HepG2 (cell line): Measurements from ENCODE around the gene CADPS. TPM values are rescaled to one million over a fixed set of nuclear protein-coding genes. Genes with fewer than 3 reads are reported as not detected.

ENCODE experiments used
- ATAC-seq: fragments of 200-7000 bp; cut with Tn5 transposase; 3 replicates; pipeline ENCODE4 v1.9.1; 2020; ENCODE audit warnings: mild to moderate bottlenecking, moderate library complexity
- BruUV-seq: library from RNA; stranded (reverse); fragments of 400-500 nt; replicated peaks from 2 replicates; lab custom pipeline; 2021; lab: Mats Ljungman, UMichigan
- CTCF ChIA-PET: fragments of 300-600 bp; formaldehyde crosslinking; extraction: SDS; loops from one replicate; lab custom pipeline; 2021; ENCODE audit warnings: low total read pairs, inconsistent platforms, low intra/inter-chr PET ratio; lab: Yijun Ruan, JAX
- POLR2A ChIA-PET: fragments of 350-600 bp; sonication (Branson Sonifier 250); formaldehyde crosslinking; loops from one replicate; lab custom pipeline; 2020; ENCODE audit warnings: antibody characterized with exemption, inconsistent platforms; lab: Yijun Ruan, JAX
- DNase-seq: peaks from one replicate; pipeline ENCODE4 v3.0.0-alpha.2; 2015; ENCODE audit warnings: low spot score
- FAIRE-seq: peaks from 3 replicates; lab custom pipeline; 2011; peaks lifted over from hg19 to GRCh38; lab: Jason Lieb, UNC
- H2AFZ ChIP-seq: one replicate; pipeline ENCODE4 v1.6.1; 2011; ENCODE audit warnings: low read length, inconsistent platforms
- H3K27ac ChIP-seq: fragments of 300-600 bp; 3 replicates; pipeline ENCODE4 v1.8.0; 2011; ENCODE audit warnings: mixed run types, mild to moderate bottlenecking, mixed read lengths, low read length, inconsistent platforms; ENCODE audit not compliant: insufficient read depth; ENCODE audit errors: extremely low read length
- H3K27me3 ChIP-seq, 2 experiments: fragments of 200-600 bp in 1 of 2; 2 replicates in 1 of 2; 3 replicates in 1 of 2; pipeline versions ENCODE4 v1.6.0 to v1.8.0; 2011; ENCODE audit warnings: low read length in 2 of 2, mild to moderate bottlenecking in 2 of 2, moderate library complexity in 2 of 2, inconsistent platforms in 1 of 2; ENCODE audit not compliant: insufficient read depth in 2 of 2, control insufficient read depth in 1 of 2
- H3K36me3 ChIP-seq, 2 experiments: fragments of 200-600 bp in 1 of 2; replicated peaks in 1 of 2; 2 replicates in 1 of 2; 3 replicates in 1 of 2; pipeline versions ENCODE4 v1.5.1 to v1.8.0; 2011; ENCODE audit warnings: low read length in 2 of 2, inconsistent platforms in 1 of 2; ENCODE audit not compliant: insufficient read depth in 2 of 2, control insufficient read depth in 1 of 2
- H3K4me1 ChIP-seq: 2 replicates; pipeline ENCODE4 v1.5.1; 2012; ENCODE audit warnings: low read length, inconsistent platforms; ENCODE audit not compliant: insufficient read depth
- H3K4me2 ChIP-seq: 2 replicates; pipeline ENCODE4 v1.6.0; 2011; ENCODE audit warnings: low read depth, low read length, inconsistent platforms
- H3K4me3 ChIP-seq, 3 experiments: fragments of 200-600 bp in 1 of 3; sonication (generic), shearing (Covaris generic) in 1 of 3; replicated peaks in 1 of 3; 2 replicates each; pipeline ENCODE4 v1.5.1; 2011 to 2016; ENCODE audit warnings: low read length in 3 of 3, inconsistent platforms in 2 of 3, low read depth in 2 of 3, mild to moderate bottlenecking in 2 of 3, control low read depth in 1 of 3, mixed read lengths in 1 of 3; ENCODE audit not compliant: insufficient read depth in 1 of 3
- H3K79me2 ChIP-seq: one replicate; pipeline ENCODE4 v1.6.1; 2011; ENCODE audit warnings: low read length, inconsistent platforms; ENCODE audit not compliant: insufficient read depth
- H3K9ac ChIP-seq: 2 replicates; pipeline ENCODE4 v1.6.0; 2011; ENCODE audit warnings: mild to moderate bottlenecking, low read depth, low read length, inconsistent platforms; ENCODE audit not compliant: insufficient read depth
- H3K9me3 ChIP-seq: 2 replicates; pipeline ENCODE4 v1.5.1; 2012; ENCODE audit warnings: mild to moderate bottlenecking, low read length
- H4K20me1 ChIP-seq: 2 replicates; pipeline ENCODE4 v1.6.0; 2011; ENCODE audit warnings: inconsistent platforms, mild to moderate bottlenecking, low read length, moderate library complexity; ENCODE audit not compliant: insufficient read depth
- FIP1L1 ChIP-seq: fragments of 200-400 bp; formaldehyde crosslinking; IDR thresholded peaks from 2 replicates; pipeline ENCODE4 v1.6.1; 2018; ENCODE audit warnings: low read depth, mild to moderate bottlenecking, low read length, moderate library complexity, borderline replicate concordance; ENCODE audit not compliant: insufficient read depth
- REXO4 ChIP-seq: sonication (generic); formaldehyde crosslinking; IDR thresholded peaks from 2 replicates; pipeline ENCODE4 v1.8.0; 2022; ENCODE audit warnings: missing genetic modification reagents, mild to moderate bottlenecking, borderline replicate concordance
- SATB2 ChIP-seq: sonication (generic); formaldehyde crosslinking; IDR thresholded peaks from 2 replicates; pipeline ENCODE4 v1.5.0; 2020; ENCODE audit warnings: missing genetic modification reagents
- STAG1 ChIP-seq: sonication (generic); formaldehyde crosslinking; IDR thresholded peaks from 2 replicates; pipeline ENCODE4 v1.4.0; 2020; ENCODE audit warnings: missing genetic modification reagents
- ZBTB7B ChIP-seq: sonication (generic); formaldehyde crosslinking; IDR thresholded peaks from 2 replicates; pipeline ENCODE4 v1.4.0; 2020; ENCODE audit warnings: missing genetic modification reagents
- ZC3H13 ChIP-seq: sonication (generic); formaldehyde crosslinking; IDR thresholded peaks from 2 replicates; pipeline ENCODE4 v1.8.1; 2023; ENCODE audit warnings: mild to moderate bottlenecking, missing genetic modification reagents, moderate library complexity
- ZNF12 ChIP-seq: sonication (generic); formaldehyde crosslinking; IDR thresholded peaks from 2 replicates; pipeline ENCODE4 v1.5.0; 2020; ENCODE audit warnings: missing genetic modification reagents
- ZNF33B ChIP-seq: sonication (generic); formaldehyde crosslinking; IDR thresholded peaks from 2 replicates; pipeline ENCODE4 v1.5.1; 2020; ENCODE audit warnings: mild to moderate bottlenecking, missing genetic modification reagents
- ZNF44 ChIP-seq: sonication (generic); formaldehyde crosslinking; IDR thresholded peaks from 2 replicates; pipeline ENCODE4 v1.5.1; 2020; ENCODE audit warnings: mild to moderate bottlenecking, missing genetic modification reagents
- ZNF816 ChIP-seq: sonication (generic); formaldehyde crosslinking; IDR thresholded peaks from 2 replicates; pipeline ENCODE4 v1.8.0; 2022; ENCODE audit warnings: missing genetic modification reagents, mild to moderate bottlenecking, borderline replicate concordance
- WGBS: methylation state at CpG from one replicate; pipeline ENCODE4 v1.1.6; 2017; ENCODE audit warnings: low lambda C conversion rate; 5-methylcytosine and 5-hydroxymethylcytosine counted together
- in situ Hi-C: cut with HindIII; loops from 2 replicates; pipeline ENCODE4 v1.10.0; 2017; ENCODE audit warnings: low pct_unique_long_range_greater_than_20kb; ENCODE audit not compliant: extremely low pct_ligation_motif_present
- intact Hi-C: fragments of 100-400 bp; cut with micrococcal nuclease; formaldehyde crosslinking; loops from one replicate; pipeline ENCODE4 v1.10.0; 2022; ENCODE audit not compliant: unreplicated experiment
- polyA plus RNA-seq, 8 experiments: library from polyadenylated mRNA; depleted of rRNA in 3 of 8; stranded (reverse) in 7 of 8; unstranded in 1 of 8; fragments of >200 nt; fragmentation: Illumina TruSeq in 4 of 8; extraction: Trizol in 4 of 8; gene quantifications; 2 replicates each; pipeline versions ENCODE4 v1.2.1 to v1.2.3, GENCODE V29; 2011 to 2016; ENCODE audit warnings: low read depth in 4 of 8, missing spikeins in 1 of 8, mixed read lengths in 1 of 8; ENCODE audit not compliant: insufficient read depth in 1 of 8
- total RNA-seq, 5 experiments: library from RNA; depleted of rRNA; stranded (reverse); fragments of >200 nt; fragmentation: Illumina TruSeq; extraction: Trizol; gene quantifications; 2 replicates each; pipeline ENCODE4 v1.2.3, GENCODE V29; 2016; ENCODE audit warnings: low read depth in 1 of 5
- TF ChIP-seq, protein P1 (sequence below): sonication (generic); formaldehyde crosslinking; IDR thresholded peaks from 2 replicates; pipeline ENCODE4 v1.5.0; 2020; ENCODE audit warnings: mild to moderate bottlenecking, missing genetic modification reagents, moderate library complexity
- TF ChIP-seq, protein P2 (sequence below): IDR thresholded peaks from 2 replicates; pipeline ENCODE4 v1.6.1; 2012; ENCODE audit warnings: inconsistent platforms
- TF ChIP-seq, protein P3 (sequence below), 2 experiments: fragments of 450-650 bp in 1 of 2; sonication (generic) in 1 of 2; formaldehyde crosslinking; IDR thresholded peaks; 2 replicates each; pipeline versions ENCODE4 v1.5.0 to v1.8.0; 2020 to 2022; ENCODE audit warnings: mild to moderate bottlenecking in 1 of 2, missing genetic modification reagents in 1 of 2

The CADPS gene
- total and polyA plus RNA-seq, 2 of the 13 experiments (the other 11 are each of a cell fraction or from before 2014, with no cell fraction given): not detected

DNA sequence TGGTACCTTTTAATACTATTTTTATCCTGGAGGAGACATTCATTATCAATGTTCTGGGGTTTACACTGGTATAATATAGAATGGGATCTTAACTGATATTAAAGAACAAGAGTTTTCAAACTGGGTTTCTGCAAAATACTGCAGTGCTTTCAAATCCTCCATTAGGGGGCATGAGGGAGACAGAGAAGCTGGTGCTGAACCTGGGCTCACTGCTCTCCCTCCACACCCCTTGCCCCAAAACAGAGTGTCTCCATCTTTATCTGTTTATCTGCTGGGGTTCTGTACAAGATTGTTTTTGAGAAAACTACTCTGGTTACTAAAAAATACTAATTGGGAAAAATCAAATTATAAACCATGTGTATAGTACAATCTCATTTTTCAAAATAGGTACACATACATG, 41.7 kb downstream of the CADPS start:
- CTCF ChIA-PET: no interaction called here
- Histone ChIP-seq H3K36me3 (no peaks in the 10 kb centered on the region), H3K27me3 (no peaks in the 10 kb centered on the region), H3K27ac (no peak overlapping the region), H3K4me1 (no peaks in the 10 kb centered on the region), H3K9me3 (no peaks in the 10 kb centered on the region), H2AFZ (no peak overlapping the region), H3K79me2 (no peaks in the 10 kb centered on the region), H3K4me2 (no peak overlapping the region), H3K9ac (no peak overlapping the region)
- BruUV-seq: no TSS peak
- FAIRE-seq: no peak
- peak; percentile 1 for DNase-seq
- intact Hi-C loops: no loop called here
- TF ChIP-seq ZNF33B (CRISPR knock-in tag): no peak
- TF ChIP-seq ZNF816: no peak
- TF ChIP-seq, protein P1, sequence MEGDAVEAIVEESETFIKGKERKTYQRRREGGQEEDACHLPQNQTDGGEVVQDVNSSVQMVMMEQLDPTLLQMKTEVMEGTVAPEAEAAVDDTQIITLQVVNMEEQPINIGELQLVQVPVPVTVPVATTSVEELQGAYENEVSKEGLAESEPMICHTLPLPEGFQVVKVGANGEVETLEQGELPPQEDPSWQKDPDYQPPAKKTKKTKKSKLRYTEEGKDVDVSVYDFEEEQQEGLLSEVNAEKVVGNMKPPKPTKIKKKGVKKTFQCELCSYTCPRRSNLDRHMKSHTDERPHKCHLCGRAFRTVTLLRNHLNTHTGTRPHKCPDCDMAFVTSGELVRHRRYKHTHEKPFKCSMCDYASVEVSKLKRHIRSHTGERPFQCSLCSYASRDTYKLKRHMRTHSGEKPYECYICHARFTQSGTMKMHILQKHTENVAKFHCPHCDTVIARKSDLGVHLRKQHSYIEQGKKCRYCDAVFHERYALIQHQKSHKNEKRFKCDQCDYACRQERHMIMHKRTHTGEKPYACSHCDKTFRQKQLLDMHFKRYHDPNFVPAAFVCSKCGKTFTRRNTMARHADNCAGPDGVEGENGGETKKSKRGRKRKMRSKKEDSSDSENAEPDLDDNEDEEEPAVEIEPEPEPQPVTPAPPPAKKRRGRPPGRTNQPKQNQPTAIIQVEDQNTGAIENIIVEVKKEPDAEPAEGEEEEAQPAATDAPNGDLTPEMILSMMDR: peak; percentile 16; the same call in 1 of the 2 replicates
- peak; percentile 30 for TF ChIP-seq STAG1 (CRISPR knock-in tag)
- TF ChIP-seq, all 625 proteins: peak for 2
- POLR2A ChIA-PET: no interaction called here
- H4K20me1 ChIP-seq: no peaks in the 10 kb centered on the region
- no peak for ATAC-seq
- in situ Hi-C loops: no loop called here
- H3K4me3 ChIP-seq: no peak overlapping the region

DNA sequence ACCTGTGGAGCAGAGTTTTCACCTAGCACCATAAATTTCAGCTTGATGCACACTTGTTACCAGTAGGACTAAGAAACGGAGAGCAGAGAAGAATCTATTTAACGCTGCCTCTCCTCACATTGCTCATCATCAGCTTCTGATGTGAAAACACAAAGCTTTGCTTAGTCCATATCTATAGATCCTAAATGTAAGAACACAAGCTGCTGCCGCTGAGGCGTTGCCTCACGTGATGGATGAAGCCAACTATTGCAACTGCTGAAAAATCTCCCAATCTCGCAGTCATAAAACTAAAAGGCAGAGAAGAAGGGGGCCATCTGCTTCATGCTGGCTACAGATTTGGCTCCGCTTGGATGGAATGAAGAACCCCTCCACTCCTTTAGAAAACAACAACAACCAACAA, 42.7 kb downstream of the CADPS start:
- no peak for DNase-seq
- no peak overlapping the region for H3K9ac ChIP-seq
- ATAC-seq: no peak
- intact Hi-C loops (no loop called here), in situ Hi-C loops (no loop called here)
- no peak for FAIRE-seq
- H3K4me3 ChIP-seq: no peak overlapping the region
- H4K20me1 ChIP-seq: no peaks in the 10 kb centered on the region
- H3K27me3 ChIP-seq: no peaks in the 10 kb centered on the region
- H3K79me2 ChIP-seq: no peaks in the 10 kb centered on the region
- POLR2A ChIA-PET: no interaction called here
- no peaks in the 10 kb centered on the region for H3K9me3 ChIP-seq
- H3K4me1 ChIP-seq: no peaks in the 10 kb centered on the region
- no peak overlapping the region for H3K4me2 ChIP-seq
- 15% methylated on average over 7 of the region's 7 CpGs for WGBS
- TF ChIP-seq FIP1L1 (no peak), ZBTB7B (no peak), SATB2 (CRISPR knock-in tag) (no peak), ZC3H13 (no peak), REXO4 (CRISPR knock-in tag) (no peak), ZNF12 (no peak), ZNF44 (CRISPR knock-in tag) (no peak)
- TF ChIP-seq, protein P2, sequence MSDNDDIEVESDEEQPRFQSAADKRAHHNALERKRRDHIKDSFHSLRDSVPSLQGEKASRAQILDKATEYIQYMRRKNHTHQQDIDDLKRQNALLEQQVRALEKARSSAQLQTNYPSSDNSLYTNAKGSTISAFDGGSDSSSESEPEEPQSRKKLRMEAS: no peak
- TF ChIP-seq, protein P3, sequence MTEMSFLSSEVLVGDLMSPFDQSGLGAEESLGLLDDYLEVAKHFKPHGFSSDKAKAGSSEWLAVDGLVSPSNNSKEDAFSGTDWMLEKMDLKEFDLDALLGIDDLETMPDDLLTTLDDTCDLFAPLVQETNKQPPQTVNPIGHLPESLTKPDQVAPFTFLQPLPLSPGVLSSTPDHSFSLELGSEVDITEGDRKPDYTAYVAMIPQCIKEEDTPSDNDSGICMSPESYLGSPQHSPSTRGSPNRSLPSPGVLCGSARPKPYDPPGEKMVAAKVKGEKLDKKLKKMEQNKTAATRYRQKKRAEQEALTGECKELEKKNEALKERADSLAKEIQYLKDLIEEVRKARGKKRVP (CRISPR knock-in tag; IDR thresholded peaks at IDR 0.05): no peak
- no peaks in the 10 kb centered on the region for H3K36me3 ChIP-seq
- BruUV-seq: no TSS peak
- no peak overlapping the region for H3K27ac ChIP-seq
- no peak overlapping the region for H2AFZ ChIP-seq
- CTCF ChIA-PET: no interaction called here
